Thyroid gland (tissue), 4 donors: Measurements from ENCODE around the gene ZNF511.

Experiments used
- POLR2A ChIP-seq, 2 donors: fragments of 450-650 bp; IDR thresholded peaks; one replicate each; pipeline ENCODE4 v1.6.1; 2017; ENCODE audit warnings: antibody characterized with exemption in 2 of 2, mild to moderate bottlenecking in 2 of 2, moderate library complexity in 1 of 2
- TF ChIP-seq, protein P1 (sequence below), 6 experiments: fragments of 200-600 bp in 3 of 6; fragments of 450-650 bp in 3 of 6; sonication (generic) in 3 of 6; IDR thresholded peaks; one replicate each; pipeline ENCODE4 v1.5.1; 2016 to 2019; ENCODE audit warnings: antibody characterized with exemption in 6 of 6, mild to moderate bottlenecking in 2 of 6, inconsistent platforms in 1 of 6, moderate library complexity in 1 of 6

DNA sequence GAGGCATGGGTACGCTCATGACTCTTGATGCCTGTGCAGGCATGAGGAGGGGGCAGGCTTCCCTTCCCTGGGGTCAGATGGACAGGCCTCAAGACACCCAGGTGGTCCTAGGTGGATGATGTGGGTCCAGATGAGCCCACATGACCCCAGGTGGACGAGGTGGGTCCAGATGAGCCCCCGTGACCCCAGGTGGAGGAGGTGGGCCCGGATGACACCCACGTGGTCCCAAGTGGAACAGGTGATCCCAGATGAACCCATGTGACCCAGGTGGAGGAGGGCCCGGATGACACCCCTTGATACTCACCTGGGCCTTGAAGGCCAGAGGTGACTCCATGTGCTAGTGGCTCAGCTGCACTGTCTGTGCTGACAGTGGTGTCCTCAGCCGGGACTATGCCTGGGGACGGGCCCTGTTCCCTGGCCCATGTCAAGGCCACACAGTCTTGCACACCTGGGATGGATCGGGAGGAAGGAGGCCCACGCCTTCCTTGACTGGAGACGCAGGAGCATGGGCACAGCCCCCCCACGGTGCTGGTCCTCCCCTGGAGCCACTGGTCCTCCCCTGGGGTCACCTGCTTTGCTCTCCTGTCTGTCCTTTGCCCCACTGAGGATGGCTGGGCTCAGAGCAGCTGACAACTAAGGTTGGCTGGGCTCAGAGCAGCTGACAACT, 41.7 kb downstream of the ZNF511 start:
- TF ChIP-seq, protein P1, sequence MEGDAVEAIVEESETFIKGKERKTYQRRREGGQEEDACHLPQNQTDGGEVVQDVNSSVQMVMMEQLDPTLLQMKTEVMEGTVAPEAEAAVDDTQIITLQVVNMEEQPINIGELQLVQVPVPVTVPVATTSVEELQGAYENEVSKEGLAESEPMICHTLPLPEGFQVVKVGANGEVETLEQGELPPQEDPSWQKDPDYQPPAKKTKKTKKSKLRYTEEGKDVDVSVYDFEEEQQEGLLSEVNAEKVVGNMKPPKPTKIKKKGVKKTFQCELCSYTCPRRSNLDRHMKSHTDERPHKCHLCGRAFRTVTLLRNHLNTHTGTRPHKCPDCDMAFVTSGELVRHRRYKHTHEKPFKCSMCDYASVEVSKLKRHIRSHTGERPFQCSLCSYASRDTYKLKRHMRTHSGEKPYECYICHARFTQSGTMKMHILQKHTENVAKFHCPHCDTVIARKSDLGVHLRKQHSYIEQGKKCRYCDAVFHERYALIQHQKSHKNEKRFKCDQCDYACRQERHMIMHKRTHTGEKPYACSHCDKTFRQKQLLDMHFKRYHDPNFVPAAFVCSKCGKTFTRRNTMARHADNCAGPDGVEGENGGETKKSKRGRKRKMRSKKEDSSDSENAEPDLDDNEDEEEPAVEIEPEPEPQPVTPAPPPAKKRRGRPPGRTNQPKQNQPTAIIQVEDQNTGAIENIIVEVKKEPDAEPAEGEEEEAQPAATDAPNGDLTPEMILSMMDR (IDR thresholded peaks at IDR 0.05): no peak
- TF ChIP-seq POLR2A (IDR thresholded peaks at IDR 0.05): no peak
